GM12892 (cell line): Measurements from ENCODE around the gene GPSM1.

Experiments
- POLR2A ChIP-seq: IDR thresholded peaks from 2 replicates; pipeline ENCODE4 v1.6.1; 2011; ENCODE audit warnings: low read depth, low read length, control low read depth
- POLR2AphosphoS5 ChIP-seq: IDR thresholded peaks from 2 replicates; pipeline ENCODE4 v1.6.1; 2011; ENCODE audit warnings: low read depth, low read length, control low read depth

DNA sequence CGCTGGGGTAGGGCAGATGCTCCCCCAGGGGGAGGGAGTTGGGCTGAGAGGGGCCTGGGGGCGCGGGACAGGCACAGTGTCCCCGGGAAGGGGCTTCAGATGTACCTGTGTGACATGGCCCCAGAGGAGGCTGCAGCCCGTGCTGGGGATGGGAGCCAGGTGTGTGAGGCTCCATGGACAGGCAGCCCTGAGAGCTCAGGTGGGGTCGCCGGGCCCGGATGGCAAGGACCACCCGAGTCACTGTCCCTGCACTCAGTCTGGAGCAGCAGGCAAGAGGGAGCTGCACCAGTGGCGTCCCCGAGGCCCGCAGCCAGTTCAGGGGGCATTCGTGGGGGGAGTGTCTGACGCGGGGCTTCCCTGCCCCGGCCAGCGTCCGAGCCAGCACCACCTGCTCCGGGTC lies 42.4 kb upstream of the GPSM1 start:
- TF ChIP-seq POLR2AphosphoS5 (no peak), POLR2A (no peak)
